Measurements from ENCODE around the gene KLK13. TPM values are rescaled to one million over a fixed set of nuclear protein-coding genes. Genes with fewer than 3 reads are reported as not detected.

KLK13 gene
- total and polyA plus RNA-seq, 8 donors: 0.16 to 1.8 (median 0.32) TPM

- intact Hi-C loops (cut with DNase I): no loop called here
- no peaks in the 10 kb centered on the region for H3K27me3 ChIP-seq
- no peak for DNase-seq
- peaks cover 0 to 25% of the 10 kb centered on the region in 2 donors for H3K4me1 ChIP-seq
- H3K9me3 ChIP-seq: no peaks in the 10 kb centered on the region
- no peak overlapping the region for H3K27ac ChIP-seq
- no peak for ATAC-seq
- no peak for TF ChIP-seq CTCF (IDR thresholded peaks at IDR 0.05)
- H3K36me3 ChIP-seq: peaks cover 0 to 66% of the 10 kb centered on the region in 2 donors
- H3K4me3 ChIP-seq: no peak overlapping the region
Measured at GRCh38 chr19:51101171-51101865, 36.4 kb upstream of the KLK13 start.

GRCh38 chr19:51100601-51101000 is 35.7 kb upstream of the KLK13 start:
- intact Hi-C loops (cut with DNase I): no loop called here
- Histone ChIP-seq H3K27ac (no peak overlapping the region), H3K9me3 (no peaks in the 10 kb centered on the region), H3K27me3 (no peaks in the 10 kb centered on the region), H3K36me3 (peaks cover 0 to 66% of the 10 kb centered on the region in 2 donors), H3K4me1 (peaks cover 0 to 24% of the 10 kb centered on the region in 2 donors), H3K4me3 (no peak overlapping the region)
- ATAC-seq (no peak), DNase-seq (no peak)
- TF ChIP-seq CTCF (IDR thresholded peaks at IDR 0.05): no peak

- no peak for TF ChIP-seq CTCF (IDR thresholded peaks at IDR 0.05)
- no peaks in the 10 kb centered on the region for H3K9me3 ChIP-seq
- H3K36me3 ChIP-seq: peaks cover 0 to 56% of the 10 kb centered on the region in 2 donors
- intact Hi-C loops (cut with DNase I): no loop called here
- DNase-seq: no peak
- H3K27ac ChIP-seq: no peak overlapping the region
- H3K27me3 ChIP-seq: no peaks in the 10 kb centered on the region
- no peak for ATAC-seq
- no peak overlapping the region for H3K4me3 ChIP-seq
- H3K4me1 ChIP-seq: peaks cover 0 to 23% of the 10 kb centered on the region in 2 donors
Measured at GRCh38 chr19:51099047-51099382, 34.1 kb upstream of the KLK13 start.

- peak; percentile 78 for ATAC-seq
- no peaks in the 10 kb centered on the region for H3K9me3 ChIP-seq
- H3K4me1 ChIP-seq: peaks cover 0 to 23% of the 10 kb centered on the region in 2 donors
- TF ChIP-seq CTCF (IDR thresholded peaks at IDR 0.05): no peak
- H3K27ac ChIP-seq: no peak overlapping the region
- H3K36me3 ChIP-seq: peaks cover 0 to 51% of the 10 kb centered on the region in 2 donors
- intact Hi-C loops (cut with DNase I): no loop called here
- no peak overlapping the region for H3K4me3 ChIP-seq
- DNase-seq: peak in 3 of 4 donors; percentile 54 to 90 (median 62)
- H3K27me3 ChIP-seq: no peaks in the 10 kb centered on the region
Measured at GRCh38 chr19:51098365-51099046, 33.6 kb upstream of the KLK13 start.

- no peaks in the 10 kb centered on the region for H3K9me3 ChIP-seq
- TF ChIP-seq CTCF (IDR thresholded peaks at IDR 0.05): no peak
- no peak for DNase-seq
- no peak overlapping the region for H3K27ac ChIP-seq
- intact Hi-C loops (cut with DNase I): no loop called here
- H3K4me1 ChIP-seq: peaks cover 0 to 23% of the 10 kb centered on the region in 2 donors
- no peak for ATAC-seq
- H3K4me3 ChIP-seq: no peak overlapping the region
- peaks cover 0 to 44% of the 10 kb centered on the region in 2 donors for H3K36me3 ChIP-seq
- H3K27me3 ChIP-seq: no peaks in the 10 kb centered on the region
Measured at GRCh38 chr19:51097796-51098195, 32.9 kb upstream of the KLK13 start.
